ENCODE measurements around the gene MT1X. TPM values are rescaled to one million over a fixed set of nuclear protein-coding genes. Genes with fewer than 3 reads are reported as not detected.
"Not testable (repeated sequence)": the region's sequence is repeated elsewhere in the genome, so short reads cannot be mapped to it uniquely, and the experiment has no call there.

MT1X gene
- polyA plus RNA-seq, 5 donors = 13.6 to 17.7 (median 16.4) TPM

- no peak for DNase-seq
Measured at GRCh38 chr16:56708525-56709442, 26.5 kb downstream of the MT1X start.

- DNase-seq = no peak
Measured at GRCh38 chr16:56709443-56710040, 27.3 kb downstream of the MT1X start.

DNA sequence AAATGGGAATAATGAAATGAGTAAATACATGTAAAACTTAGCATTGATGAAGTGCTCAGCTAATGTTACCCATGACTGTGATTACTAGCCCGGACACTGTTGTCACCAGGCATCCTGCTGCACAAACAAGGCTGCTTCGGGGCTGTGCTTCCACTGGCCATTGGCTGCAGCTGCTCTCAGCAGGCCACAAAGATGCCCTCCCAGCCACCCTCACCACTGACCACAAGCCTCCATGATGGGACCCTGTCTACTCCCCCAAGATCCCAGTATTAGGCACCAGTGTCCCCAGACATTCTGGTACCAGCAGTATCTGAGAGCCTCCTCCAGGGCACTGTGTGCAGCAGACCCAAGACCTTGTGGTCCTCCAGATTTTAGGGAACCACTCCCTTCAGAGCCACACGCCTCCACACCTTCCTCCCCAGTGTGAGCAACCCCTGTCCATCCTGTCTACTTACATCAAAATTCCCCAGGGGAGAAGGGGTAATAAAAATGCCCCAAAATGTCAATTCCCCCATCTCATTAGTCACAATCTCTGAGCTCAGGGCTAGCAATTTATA is 28.0 kb downstream of the MT1X start:
- DNase-seq = no peak

- DNase-seq = no peak
Measured at GRCh38 chr16:56711862-56712261, 29.6 kb downstream of the MT1X start.

DNA sequence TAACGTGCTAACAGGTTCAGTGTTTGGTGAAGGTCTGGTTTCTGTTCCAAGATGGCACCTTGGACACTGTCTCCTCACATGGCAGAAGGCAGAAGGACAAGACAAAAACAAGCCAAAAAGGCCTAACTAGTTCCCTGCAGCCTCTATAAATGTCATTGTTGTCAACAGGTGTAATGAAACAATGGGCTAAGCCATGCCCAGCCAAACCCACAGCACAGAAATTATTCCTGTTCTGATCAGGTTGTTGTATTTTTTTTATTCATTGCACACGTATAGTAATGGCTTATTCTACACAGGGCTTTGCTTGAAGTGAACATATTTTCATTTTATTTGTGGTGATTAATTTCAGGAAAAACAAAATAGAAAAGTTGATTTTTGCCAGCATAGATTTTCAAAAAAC is 31.5 kb downstream of the MT1X start:
- DNase-seq = no peak

DNA sequence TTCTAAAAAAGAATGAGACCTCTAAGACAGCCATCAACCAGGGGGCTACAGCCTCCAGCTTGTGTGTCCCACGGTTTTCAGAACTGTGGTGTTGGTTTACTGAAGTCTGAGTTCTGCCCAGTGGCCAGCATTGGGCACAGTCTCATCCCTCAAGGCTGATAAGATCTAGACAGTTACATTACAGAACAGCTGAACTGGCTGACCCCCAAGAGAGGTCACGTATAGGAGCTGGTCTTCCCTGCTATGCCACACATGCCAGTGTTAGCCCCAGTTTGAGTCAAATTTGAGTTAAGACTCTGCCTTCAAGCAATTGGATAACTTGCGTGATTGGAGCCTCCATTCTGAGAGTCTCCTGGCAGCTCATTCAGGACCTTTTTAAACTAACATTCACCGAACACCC is 32.9 kb downstream of the MT1X start:
- DNase-seq = no peak

DNA sequence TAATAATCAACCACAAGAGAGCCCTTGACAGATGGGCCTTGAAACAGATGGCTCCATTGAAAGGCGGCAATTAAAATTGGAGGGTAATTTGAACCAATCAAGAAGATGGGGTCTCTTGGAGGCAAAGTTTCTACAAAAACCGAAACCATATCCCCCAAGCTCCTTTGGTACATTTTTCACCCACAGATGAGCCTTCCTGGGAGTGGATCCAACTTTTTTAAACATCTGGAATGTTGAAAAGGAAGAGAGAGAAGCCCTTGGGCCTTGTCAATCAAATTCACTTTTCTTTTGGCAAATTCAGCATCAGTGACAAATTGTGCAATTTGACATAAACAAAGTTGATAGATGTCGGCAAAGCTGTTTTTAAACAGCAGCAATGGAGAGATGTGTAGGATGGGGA is 34.5 kb downstream of the MT1X start:
- DNase-seq = no peak

DNA sequence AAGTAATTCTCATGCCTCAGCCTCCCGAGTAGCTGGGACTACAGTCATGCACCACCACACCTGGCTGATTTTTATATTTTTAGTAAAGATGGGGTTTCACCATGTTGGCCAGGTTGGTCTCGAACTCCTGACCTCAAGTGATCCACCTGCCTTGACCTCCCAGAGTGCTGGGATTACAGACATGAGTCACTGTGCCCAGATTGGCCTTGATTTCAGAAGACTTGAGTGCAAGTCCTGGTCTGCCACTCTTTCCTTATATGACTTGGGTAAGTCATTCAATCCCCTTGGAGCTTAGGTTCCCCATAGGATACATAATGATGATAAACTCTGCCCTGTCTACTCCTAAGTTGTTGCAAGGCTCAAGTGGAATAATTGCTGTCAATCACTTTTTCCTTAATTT is 35.3 kb downstream of the MT1X start:
- not testable (repeated sequence) for DNase-seq

DNA sequence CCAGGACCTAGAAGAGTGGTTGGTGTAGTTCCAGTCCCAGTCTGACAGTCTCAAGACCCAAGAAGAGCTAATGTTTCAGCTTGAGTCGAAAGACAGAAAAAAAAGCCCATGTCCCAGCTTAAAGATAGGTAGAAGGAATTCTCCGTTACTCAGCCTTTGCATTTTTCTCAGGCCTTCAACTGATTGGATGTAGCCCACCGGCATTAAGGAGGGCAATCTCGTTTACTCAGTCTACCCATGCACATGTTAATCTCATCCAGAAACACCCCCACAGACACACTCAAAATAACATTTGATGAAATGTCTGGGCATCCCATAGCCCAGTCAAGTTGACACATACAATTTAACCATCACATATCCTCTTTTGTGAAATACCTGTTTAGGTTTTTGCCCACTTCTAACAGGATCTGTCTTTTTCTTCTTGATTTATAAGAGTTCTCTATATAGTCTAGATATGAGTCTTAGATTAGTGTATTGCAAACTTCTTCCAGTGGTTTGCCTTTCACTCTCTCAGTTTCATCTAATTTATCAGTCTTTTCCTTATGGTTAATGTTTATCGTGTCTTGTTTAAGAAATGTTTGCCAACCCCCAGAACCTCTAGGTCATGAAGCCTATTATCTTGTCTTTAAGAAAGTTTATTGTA is 40.1 kb downstream of the MT1X start:
- DNase-seq = no peak

DNA sequence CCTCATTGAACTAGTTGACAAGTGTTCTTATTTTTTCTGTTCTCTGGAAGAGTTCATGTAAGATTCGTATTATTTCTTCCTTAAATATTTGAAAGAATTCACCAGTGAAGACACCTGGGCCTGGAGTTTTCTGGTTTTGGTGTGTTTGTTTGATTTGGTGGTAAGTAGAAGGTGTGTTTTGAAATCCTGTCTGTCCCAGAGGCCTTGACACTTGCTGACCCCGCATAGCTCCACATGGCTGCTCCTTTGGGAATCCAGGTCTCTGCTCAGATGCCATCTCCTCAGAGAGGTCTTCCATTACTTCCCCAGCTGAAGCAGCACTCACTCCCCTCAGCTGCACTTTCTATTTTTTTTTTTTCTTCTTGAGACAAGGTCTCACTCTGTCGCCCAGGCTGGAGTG is 41.9 kb downstream of the MT1X start:
- no peak for DNase-seq

GRCh38 chr16:56726283-56726682 is 44.0 kb downstream of the MT1X start:
- DNase-seq = no peak

GRCh38 chr16:56726926-56727325 is 44.7 kb downstream of the MT1X start:
- no peak for DNase-seq

DNA sequence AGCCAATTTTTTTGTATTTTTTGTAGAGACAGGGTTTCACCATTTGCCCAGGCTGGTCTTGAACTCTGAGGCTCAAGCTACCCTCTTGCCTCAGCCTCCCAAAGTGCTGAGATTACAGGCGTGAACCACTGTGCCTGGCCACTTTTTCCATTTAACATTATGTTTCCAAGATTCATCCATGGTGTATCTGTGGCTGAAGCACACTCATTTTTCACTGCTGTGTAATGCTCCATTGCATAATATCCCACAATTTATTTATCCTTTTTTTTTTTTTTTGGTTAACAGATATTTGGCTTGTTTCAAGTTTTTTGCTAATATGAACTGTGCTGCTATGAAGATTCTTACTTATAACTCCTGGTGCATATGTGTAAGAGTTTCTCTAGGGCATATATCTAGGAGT is 45.8 kb downstream of the MT1X start:
- DNase-seq = no peak

DNA sequence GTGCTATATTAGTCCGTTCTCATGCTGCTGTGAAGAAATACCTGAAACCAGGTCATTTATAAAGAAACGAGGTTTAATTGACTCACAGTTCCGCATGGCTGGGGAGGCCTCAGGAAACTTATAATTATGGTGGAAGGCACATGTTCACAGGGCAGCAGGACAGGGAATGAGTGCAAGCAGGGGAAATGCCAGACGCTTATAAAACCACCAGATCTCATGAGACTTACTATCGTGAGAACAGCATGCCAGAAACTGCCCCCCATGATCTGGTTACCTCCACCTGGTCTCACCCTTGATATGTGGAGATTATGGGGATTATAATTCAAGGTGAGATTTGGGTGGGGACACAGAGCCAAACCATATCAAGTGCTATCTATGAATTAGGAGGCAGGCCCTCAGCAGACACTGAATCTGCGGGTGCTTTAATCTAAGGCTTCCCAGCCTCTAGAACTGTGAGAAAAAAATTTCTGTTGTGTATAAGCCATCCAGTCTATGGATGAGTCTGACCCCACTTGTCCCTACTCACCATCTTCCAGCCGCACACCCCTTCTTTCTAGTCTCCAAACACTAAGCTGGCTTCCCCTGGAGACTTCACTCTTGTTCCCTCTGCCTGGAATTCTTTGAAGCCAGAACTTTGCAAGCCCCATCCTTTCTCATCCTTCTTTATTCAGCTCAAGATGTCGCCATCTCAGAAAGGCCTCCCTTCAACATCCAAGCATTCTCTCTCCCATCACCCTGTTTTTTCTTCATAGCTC is 46.9 kb downstream of the MT1X start:
- peak in 1 of 2 donors; percentile 18 for DNase-seq

DNA sequence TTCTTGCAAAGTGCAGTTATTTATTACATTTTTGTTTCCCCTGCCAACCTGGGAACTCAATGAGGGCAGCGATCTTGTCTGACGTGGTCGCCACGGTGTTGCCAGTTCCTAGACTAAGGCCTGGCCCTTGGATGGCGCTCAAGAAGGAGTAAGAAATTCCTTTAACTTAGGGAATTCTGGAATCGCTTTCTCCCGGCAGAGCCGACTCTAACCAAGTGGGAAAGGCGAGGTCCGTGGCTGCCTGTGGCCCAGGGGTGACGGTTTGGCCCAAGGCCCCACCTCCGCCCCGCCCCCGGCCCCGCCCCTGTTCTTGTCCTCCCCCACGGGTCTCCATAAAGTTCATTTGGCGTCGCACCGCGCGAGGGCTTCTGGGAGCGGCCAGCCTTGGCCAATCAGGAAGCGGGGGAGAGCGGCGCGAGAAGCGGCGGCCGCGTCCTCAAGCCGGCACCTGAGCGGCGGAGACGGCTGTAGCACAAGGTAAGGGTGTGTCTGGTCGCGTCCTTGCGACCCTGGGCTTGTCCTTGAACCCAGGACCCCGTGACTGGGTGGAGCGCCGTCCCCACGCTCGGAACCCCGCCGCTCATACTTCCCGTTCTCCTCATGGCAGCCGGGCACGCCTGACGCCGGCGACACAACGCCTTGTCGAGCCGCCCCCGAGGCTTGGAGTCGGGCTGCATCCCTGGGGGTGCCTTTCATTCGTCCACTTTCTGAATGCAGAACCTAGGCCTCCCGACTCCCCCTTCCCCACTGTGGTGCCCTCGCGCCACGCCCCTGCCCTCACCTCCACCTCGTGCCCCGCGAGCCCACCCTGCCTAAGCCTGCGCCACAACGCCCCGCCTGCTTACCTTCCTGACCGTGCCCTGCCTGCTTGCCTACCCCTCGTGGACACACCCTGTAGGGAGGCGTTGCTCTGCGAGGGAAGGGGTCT is 47.7 kb downstream of the MT1X start, which contains the start of gene NUP93:
Gene NUP93, plus strand, starts transcription at position 395 of the 928 bp plus-strand sequence. CDS start 18,119 bp downstream, outside the sequence.
- DNase-seq = peak; percentile 88 to 90

GRCh38 chr16:56732366-56732765 is 50.1 kb downstream of the MT1X start:
- DNase-seq = no peak

GRCh38 chr16:56732832-56733231 is 50.6 kb downstream of the MT1X start:
- DNase-seq = no peak
